AG10803 (cell line): ENCODE measurements around the gene PGA4.
"Not testable (repeated sequence)": the region's sequence is repeated elsewhere in the genome, so short reads cannot be mapped to it uniquely, and the experiment has no call there.

Experiments used
- DNase-seq: peaks from one replicate; pipeline ENCODE4 v3.0.0; 2010; ENCODE audit warnings: low read depth
- H3K4me3 ChIP-seq: 2 replicates; pipeline ENCODE4 v1.5.1; 2011; ENCODE audit warnings: mild to moderate bottlenecking, low read length, control low read depth

PGA4 gene

GRCh38 chr11:61213711-61214324 lies 8.3 kb upstream of the PGA4 start:
- DNase-seq, H3K4me3 ChIP-seq: not testable (repeated sequence)

GRCh38 chr11:61218306-61218705 lies 3.8 kb upstream of the PGA4 start:
- H3K4me3 ChIP-seq, DNase-seq: not testable (repeated sequence)

- DNase-seq, H3K4me3 ChIP-seq: not testable (repeated sequence)
Observed at GRCh38 chr11:61219016-61219415, 3.1 kb upstream of the PGA4 start.

- not testable (repeated sequence) for DNase-seq, H3K4me3 ChIP-seq
Observed at GRCh38 chr11:61222692-61223091, 545 bp downstream of the PGA4 start.

GRCh38 chr11:61226457-61227137 lies 4.5 kb downstream of the PGA4 start:
- H3K4me3 ChIP-seq, DNase-seq: not testable (repeated sequence)

GRCh38 chr11:61229458-61229857 lies 7.3 kb downstream of the PGA4 start:
- not testable (repeated sequence) for H3K4me3 ChIP-seq, DNase-seq

- DNase-seq, H3K4me3 ChIP-seq: not testable (repeated sequence)
Observed at GRCh38 chr11:61231033-61231432, 8.9 kb downstream of the PGA4 start.

GRCh38 chr11:61231585-61231984 lies 9.4 kb downstream of the PGA4 start:
- not testable (repeated sequence) for H3K4me3 ChIP-seq, DNase-seq

- DNase-seq = not testable (repeated sequence)
Observed at GRCh38 chr11:61232548-61233145, 10.5 kb downstream of the PGA4 start.

GRCh38 chr11:61237130-61237529 lies 15.0 kb downstream of the PGA4 start:
- H3K4me3 ChIP-seq, DNase-seq: not testable (repeated sequence)

More at GRCh38 chr11:61232548-61233145, 10.5 kb downstream of the PGA4 start:
- H3K4me3 ChIP-seq = not testable (repeated sequence)

- DNase-seq, H3K4me3 ChIP-seq: not testable (repeated sequence)
Observed at GRCh38 chr11:61240288-61240687, 18.1 kb downstream of the PGA4 start.

- not testable (repeated sequence) for DNase-seq
Observed at GRCh38 chr11:61240875-61241274, 18.7 kb downstream of the PGA4 start, which contains the start of gene PGA5. TSS of gene PGA5 (plus strand) at chr11:61241175. CDS start at chr11:61241227, 52 bp downstream.

GRCh38 chr11:61241526-61241925 lies 19.4 kb downstream of the PGA4 start:
- H3K4me3 ChIP-seq, DNase-seq: not testable (repeated sequence)

More at GRCh38 chr11:61240875-61241274, 18.7 kb downstream of the PGA4 start, which contains the start of gene PGA5:
- H3K4me3 ChIP-seq = not testable (repeated sequence)

GRCh38 chr11:61245284-61245964 lies 23.3 kb downstream of the PGA4 start:
- DNase-seq, H3K4me3 ChIP-seq: not testable (repeated sequence)

- H3K4me3 ChIP-seq, DNase-seq: not testable (repeated sequence)
Observed at GRCh38 chr11:61248071-61248470, 25.9 kb downstream of the PGA4 start.

- H3K4me3 ChIP-seq, DNase-seq: not testable (repeated sequence)
Observed at GRCh38 chr11:61249201-61249600, 27.1 kb downstream of the PGA4 start.

- H3K4me3 ChIP-seq = not testable (repeated sequence)
- DNase-seq = peak; percentile 4
Observed at GRCh38 chr11:61250796-61251765, 28.9 kb downstream of the PGA4 start.

- DNase-seq, H3K4me3 ChIP-seq: not testable (repeated sequence)
Observed at GRCh38 chr11:61252332-61252731, 30.2 kb downstream of the PGA4 start.
